ENCODE data around the gene MANF.

The MANF gene

GRCh38 chr3:51378726-51379125 lies 6.4 kb upstream of the MANF start:
- Histone ChIP-seq H3K27me3 (replicated peaks; ENCODE audit: insufficient read depth, low read length) (no peaks in the 10 kb centered on the region), H3K4me1 (ENCODE audit: low read length) (0 out of 2 replicates have a peak, but pooled peaks cover 5% of the 10 kb centered on the region), H3K27ac (ENCODE audit: low read length) (no peak overlapping the region), H2AFZ (ENCODE audit: low read length) (no peak overlapping the region), H3K79me2 (ENCODE audit: low read length) (peaks cover 3% of the 10 kb centered on the region), H4K20me1 (ENCODE audit: insufficient read depth, low read length) (no peaks in the 10 kb centered on the region), H3K4me2 (ENCODE audit: low read depth, low read length) (no peak overlapping the region), H3K36me3 (replicated peaks; ENCODE audit: insufficient read depth, low read length) (no peaks in the 10 kb centered on the region), H3F3A (ENCODE audit: insufficient read depth, low read length) (no peaks in the 10 kb centered on the region), H3K9ac (ENCODE audit: low read length) (no peak overlapping the region), H3K4me3 (ENCODE audit: low read length) (no peak overlapping the region), H3K9me3 (replicated peaks; ENCODE audit: insufficient read depth, low read length) (no peaks in the 10 kb centered on the region), H3K9me2 (replicated peaks; ENCODE audit: insufficient read depth, low read length) (no peaks in the 10 kb centered on the region)
- TF ChIP-seq EZH2phosphoT487 (IDR thresholded peaks at IDR 0.05; ENCODE audit: low read length) (no peak), EZH2 (optimal IDR thresholded peaks at IDR 0.05; ENCODE audit: low read depth, low read length) (no peak), CTCF (IDR thresholded peaks at IDR 0.05; ENCODE audit: low read length) (no peak)
- DNase-seq = no peak

GRCh38 chr3:51379301-51379700 lies 5.8 kb upstream of the MANF start:
- peaks cover 9% of the 10 kb centered on the region for H3K79me2 ChIP-seq (ENCODE audit: low read length)
- no peak overlapping the region for H3K4me3 ChIP-seq (ENCODE audit: low read length)
- no peaks in the 10 kb centered on the region for H3K27me3 ChIP-seq (replicated peaks; ENCODE audit: insufficient read depth, low read length)
- H3K36me3 ChIP-seq (replicated peaks; ENCODE audit: insufficient read depth, low read length) = no peaks in the 10 kb centered on the region
- no peak overlapping the region for H3K4me2 ChIP-seq (ENCODE audit: low read depth, low read length)
- DNase-seq = no peak
- H3K9me3 ChIP-seq (replicated peaks; ENCODE audit: insufficient read depth, low read length) = no peaks in the 10 kb centered on the region
- H3K9me2 ChIP-seq (replicated peaks; ENCODE audit: insufficient read depth, low read length) = no peaks in the 10 kb centered on the region
- TF ChIP-seq CTCF (IDR thresholded peaks at IDR 0.05; ENCODE audit: low read length) (no peak), EZH2 (optimal IDR thresholded peaks at IDR 0.05; ENCODE audit: low read depth, low read length) (no peak), EZH2phosphoT487 (IDR thresholded peaks at IDR 0.05; ENCODE audit: low read length) (no peak)
- no peak overlapping the region for H3K9ac ChIP-seq (ENCODE audit: low read length)
- no peaks in the 10 kb centered on the region for H3F3A ChIP-seq (ENCODE audit: insufficient read depth, low read length)
- H2AFZ ChIP-seq (ENCODE audit: low read length) = no peak overlapping the region
- H3K27ac ChIP-seq (ENCODE audit: low read length) = no peak overlapping the region
- no peaks in the 10 kb centered on the region for H4K20me1 ChIP-seq (ENCODE audit: insufficient read depth, low read length)
- 0 out of 2 replicates have a peak, but pooled peaks cover 7% of the 10 kb centered on the region for H3K4me1 ChIP-seq (ENCODE audit: low read length)

- Histone ChIP-seq H3K4me3 (ENCODE audit: low read length) (no peak overlapping the region), H3K9ac (ENCODE audit: low read length) (no peak overlapping the region), H3K27ac (ENCODE audit: low read length) (no peak overlapping the region), H4K20me1 (ENCODE audit: insufficient read depth, low read length) (no peaks in the 10 kb centered on the region), H3K79me2 (ENCODE audit: low read length) (peaks cover 14% of the 10 kb centered on the region), H3K9me3 (replicated peaks; ENCODE audit: insufficient read depth, low read length) (no peaks in the 10 kb centered on the region), H3K27me3 (replicated peaks; ENCODE audit: insufficient read depth, low read length) (no peaks in the 10 kb centered on the region), H2AFZ (ENCODE audit: low read length) (no peak overlapping the region), H3K9me2 (replicated peaks; ENCODE audit: insufficient read depth, low read length) (no peaks in the 10 kb centered on the region), H3F3A (ENCODE audit: insufficient read depth, low read length) (no peaks in the 10 kb centered on the region), H3K4me1 (ENCODE audit: low read length) (0 out of 2 replicates have a peak, but pooled peaks cover 7% of the 10 kb centered on the region), H3K4me2 (ENCODE audit: low read depth, low read length) (no peak overlapping the region), H3K36me3 (replicated peaks; ENCODE audit: insufficient read depth, low read length) (no peaks in the 10 kb centered on the region)
- DNase-seq = no peak
- TF ChIP-seq EZH2 (optimal IDR thresholded peaks at IDR 0.05; ENCODE audit: low read depth, low read length) (no peak), CTCF (IDR thresholded peaks at IDR 0.05; ENCODE audit: low read length) (no peak), EZH2phosphoT487 (IDR thresholded peaks at IDR 0.05; ENCODE audit: low read length) (no peak)
These were observed 5.2 kb upstream of the MANF start for GRCh38 chr3:51379746-51380455.
